HG03159 (cell line): ENCODE measurements around the gene ZNF787.
"Not testable (repeated sequence)": the region's sequence is repeated elsewhere in the genome, so short reads cannot be mapped to it uniquely, and the experiment has no call there.

Source experiments
- ATAC-seq: cut with Tn5 transposase; IDR thresholded peaks from one replicate; pipeline ENCODE4 v1.9.1; 2021; ENCODE audit warnings: mild to moderate bottlenecking, moderate library complexity; ENCODE audit not compliant: unreplicated experiment

Gene ZNF787

DNA sequence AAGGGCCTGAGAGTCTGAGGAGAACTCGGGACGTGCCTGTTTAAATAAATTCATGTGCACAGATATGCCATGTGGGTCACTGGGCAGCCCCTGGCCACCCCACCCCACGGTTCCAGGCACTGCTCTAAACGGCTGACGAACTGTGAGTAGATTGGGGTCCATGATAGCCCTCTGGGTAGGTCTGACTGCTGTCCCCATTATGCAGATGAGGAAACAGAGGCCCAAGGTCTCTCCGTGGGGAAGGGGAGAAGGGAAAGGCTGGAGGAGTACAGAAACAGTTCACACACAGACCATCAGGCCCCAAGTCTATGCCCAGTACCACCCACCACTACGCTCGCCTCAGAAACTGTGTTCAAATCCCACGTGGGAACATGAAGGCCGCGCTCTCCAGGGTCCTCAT is 14.1 kb downstream of the ZNF787 start:
- ATAC-seq: no peak

DNA sequence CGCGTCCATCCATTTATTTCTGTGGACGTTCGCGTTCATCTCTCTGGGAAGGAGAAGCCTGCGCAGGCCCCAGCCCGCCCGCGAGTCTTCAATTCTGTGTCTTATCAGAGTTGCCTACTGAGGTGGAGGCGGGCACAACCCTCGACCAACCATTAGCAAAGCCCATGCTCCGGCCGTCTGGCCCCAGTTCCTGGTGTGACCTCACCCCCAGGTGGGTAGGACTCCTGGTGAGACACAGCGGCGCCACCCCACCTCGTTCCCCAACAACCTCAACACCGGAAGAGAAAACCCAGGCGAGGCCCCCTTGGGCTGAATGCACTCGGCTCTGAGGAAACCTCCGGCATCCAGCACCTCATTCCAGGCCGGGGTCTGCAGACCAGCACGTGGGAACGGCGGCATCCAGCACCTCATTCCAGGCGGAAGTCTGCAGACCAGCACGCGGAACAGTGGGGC is 14.7 kb downstream of the ZNF787 start:
- ATAC-seq: no peak

DNA sequence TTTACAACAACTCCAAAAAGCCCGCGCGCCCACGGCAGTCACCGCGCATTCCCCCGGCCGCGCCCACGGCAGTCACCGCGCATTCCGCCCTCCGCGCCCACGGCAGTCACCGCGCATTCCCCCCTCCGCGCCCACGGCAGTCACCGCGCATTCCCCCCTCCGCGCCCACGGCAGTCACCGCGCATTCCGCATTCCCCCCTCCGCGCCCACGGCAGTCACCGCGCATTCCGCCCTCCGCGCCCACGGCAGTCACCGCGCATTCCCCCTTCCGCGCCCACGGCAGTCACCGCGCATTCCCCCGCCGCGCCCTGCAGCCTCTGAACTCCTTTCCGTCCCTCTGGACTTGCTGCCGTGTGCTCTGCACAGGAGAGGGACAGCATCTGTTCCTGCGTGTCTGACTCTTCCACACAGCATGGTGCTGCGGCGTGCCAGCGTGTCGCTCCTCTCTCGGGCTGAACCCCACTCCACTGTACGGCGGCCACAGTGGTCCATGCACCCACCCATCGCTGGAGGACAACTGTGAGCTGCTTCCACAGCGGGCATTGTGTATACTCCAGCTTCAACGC is 15.2 kb downstream of the ZNF787 start:
- not testable (repeated sequence) for ATAC-seq

DNA sequence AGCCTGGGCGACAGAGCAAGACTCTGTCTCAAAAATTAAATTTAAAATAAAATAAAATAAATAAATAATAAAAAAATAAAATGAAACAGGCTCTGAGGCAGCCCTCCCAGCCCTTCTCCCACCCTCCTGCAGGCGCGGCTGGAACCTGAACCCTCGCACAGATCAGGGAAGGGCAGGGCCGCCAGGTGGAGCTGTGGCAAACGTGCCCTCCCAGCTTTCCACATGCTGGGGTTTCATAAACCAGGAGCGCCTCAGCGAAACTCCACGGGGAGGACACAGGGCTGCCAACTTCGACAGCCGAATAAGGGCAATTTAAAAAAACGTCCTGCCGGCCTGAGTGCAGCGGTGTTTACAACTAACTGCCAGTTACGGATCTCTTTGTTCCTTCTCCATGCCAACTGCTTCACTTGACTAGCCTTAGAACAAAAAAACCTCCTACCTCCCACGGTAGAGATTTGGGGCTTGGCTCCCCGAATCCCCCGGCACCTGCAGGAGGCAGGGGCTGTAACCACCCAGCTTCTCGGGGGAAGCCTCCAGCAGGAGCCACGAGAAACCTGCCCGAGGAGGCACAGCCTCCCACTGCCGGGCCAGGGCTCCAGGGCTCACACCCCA is 15.9 kb downstream of the ZNF787 start:
- no peak for ATAC-seq

DNA sequence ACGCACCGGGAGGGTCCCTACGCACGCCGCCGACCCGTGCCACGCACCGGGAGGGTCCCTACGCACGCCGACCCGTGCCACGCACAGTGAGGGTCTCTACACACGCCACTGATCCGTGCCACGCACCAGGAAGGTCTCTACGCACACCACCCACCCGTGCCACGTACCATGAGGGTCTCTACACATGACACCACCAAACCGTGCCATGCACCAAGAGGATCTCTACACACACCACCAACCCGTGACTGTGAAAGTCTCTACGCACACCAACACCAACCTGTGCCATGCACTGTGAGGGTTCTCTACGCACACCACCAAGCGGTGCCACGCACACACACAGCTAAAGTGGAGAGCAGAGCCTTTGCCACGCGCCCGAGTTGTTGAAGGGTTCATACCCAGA is 16.7 kb downstream of the ZNF787 start:
- no peak for ATAC-seq

DNA sequence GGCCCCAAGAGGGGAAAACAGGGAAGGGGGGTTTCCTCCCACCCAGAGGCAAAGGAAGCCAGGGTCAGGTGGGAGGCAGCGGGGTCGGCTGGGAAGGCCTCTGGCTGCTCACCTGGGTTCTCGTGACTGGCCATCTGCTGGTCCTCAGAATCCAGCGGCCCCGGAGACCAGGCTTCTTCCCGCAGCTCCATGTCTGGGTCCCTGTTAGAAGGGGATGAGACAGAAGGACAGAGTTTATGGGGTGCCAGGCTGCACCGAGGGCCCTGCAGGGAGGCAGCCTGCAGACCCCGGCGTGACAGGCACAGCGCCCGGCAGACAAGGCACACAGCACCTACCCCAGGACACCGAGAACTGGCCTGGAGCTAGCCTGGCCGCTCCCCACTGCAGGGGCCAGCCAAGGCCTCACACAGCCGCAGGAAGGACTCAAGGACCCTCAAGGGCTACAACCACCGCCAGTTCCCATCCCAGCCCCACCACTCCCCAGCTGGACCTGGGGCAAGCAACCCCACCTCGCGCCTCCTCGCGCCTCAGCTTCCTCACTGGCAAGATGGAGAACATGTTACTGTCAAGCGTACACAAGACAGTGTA is 18.0 kb downstream of the ZNF787 start:
- ATAC-seq: no peak

DNA sequence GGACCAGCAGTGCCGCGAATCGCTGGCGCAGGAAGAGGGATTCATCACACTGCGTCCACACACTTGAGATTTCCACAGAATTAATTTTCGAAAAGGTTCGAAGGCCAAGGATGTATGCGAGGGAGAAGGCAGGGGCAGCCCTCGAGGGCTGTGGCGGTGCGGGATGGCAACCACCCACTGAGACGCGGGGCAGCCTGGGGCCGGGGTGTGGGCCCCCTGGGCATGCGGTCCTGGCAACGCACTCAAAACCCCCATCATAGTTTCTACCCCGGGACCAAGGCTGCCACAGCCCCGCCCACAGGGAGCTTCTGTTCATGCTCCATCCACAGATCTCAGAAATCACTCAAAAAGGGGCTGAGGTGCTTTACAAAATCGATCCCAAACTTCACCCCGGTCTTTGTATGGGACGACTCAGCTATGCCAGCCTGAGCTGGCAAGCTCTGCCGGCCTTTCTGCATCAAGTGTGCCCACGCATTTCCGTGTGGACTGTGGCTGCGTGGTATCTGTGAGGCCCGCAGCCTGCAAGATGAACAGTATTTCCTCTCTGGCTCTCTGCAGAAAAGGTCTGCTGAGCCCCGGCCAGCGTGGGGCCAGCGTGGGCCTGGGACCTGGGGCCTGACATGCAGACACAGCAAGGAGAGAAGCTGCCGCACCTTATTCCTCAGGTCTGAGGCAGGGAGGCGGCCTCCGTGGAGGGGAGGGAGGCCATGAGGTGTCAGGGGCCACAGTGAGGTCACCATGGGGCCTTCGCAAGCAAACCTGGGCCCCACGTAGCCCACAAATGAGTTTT is 19.2 kb downstream of the ZNF787 start:
- no peak for ATAC-seq

DNA sequence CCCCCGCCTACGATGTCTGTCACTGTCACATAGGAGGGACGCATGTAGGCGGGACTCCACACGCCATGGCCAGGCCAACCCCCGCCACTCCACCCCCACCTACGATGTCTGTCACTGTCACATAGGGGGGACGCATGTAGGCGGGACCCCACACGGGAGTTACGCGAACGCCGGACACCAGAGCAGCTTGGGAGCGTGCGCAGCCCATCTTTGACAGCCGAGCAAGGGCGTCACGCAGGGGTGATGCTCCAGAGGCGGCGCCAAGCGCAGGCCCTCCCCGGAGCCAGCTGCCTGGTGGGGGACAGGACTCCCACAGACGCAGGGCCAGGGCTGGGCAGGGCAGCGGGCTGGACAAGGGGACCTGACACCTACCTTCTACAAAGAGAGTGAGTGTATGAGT is 20.0 kb downstream of the ZNF787 start:
- ATAC-seq: no peak

DNA sequence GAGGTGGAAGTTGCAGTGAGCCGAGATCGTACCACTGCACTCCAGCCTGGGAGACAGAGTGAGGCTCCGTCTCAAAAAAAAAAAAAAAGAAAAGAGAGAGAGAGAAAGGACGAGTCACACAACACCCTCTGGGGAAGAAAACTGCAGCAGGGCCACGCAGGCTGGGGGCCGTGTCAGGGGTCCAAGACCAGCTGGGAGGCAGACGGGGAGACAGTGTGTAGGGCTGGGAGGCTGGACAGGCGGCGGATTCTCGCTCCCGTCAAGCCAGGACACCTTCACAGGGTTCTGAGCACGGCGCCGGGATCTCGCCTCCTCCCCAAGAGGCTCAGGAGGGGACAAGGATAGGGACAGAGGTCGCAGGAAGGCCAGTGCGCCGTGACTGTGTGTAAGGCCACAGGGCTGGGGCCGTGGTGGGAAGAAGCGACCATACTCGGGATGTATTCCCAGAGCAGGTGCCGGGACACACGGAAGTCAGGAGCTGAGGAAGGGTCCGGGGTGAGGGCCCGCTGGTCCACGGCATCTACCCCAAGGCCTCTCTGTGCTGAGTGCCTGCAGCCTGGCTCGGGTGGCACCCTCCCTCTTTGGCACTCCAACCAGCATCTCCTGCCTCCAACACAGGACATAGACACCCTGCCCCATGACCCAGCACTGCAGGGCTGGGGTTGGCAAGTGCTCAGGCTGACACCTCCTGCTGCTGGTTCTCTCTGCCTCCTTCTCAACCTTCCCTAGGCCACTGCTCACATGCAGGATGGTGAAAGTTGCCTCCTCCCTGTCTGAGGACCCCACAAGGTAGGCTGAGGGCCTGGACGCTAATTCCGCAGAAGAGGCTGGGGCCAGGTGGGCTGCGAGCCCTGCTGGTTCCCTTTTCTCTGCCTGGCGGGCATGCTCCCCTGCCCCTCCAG is 21.2 kb downstream of the ZNF787 start:
- ATAC-seq: no peak

DNA sequence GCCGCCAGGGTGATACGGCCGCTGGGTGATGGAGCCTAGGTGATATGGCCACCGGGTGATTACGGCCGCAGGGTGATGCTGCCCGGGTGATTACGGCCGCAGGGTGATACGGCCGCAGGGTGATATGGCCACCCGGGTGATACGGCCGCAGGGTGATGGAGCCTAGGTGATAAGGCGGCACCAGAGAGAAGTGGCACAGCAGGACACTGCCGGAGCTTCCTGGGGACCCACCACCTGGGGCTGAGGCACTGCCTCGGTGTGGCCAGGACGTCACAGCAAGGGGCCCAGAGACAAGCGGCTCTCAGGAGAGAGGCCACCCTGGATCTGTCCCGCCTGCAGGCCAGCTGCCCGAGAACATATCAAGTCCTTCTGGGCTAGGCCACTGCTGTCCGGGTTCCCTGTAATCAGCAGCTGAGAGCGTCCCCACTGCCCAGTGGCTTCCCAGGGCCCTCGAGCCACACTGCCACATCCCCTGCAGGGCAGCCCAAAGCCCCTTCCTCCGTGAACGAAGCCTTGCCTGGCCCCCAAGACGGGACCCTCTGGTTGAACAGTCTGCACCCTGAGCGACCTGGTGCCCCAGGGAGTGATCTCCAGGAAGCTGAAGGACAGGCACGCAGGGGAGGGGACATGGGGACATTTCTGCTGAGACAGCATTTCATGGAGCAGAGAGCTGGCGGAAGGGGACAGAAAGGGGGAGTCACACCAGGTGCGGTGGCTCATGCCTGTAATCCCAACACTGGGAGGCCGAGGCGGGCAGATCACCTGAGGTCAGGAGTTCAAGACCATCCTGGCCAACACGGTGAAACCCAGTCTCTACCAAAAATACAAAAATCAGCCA is 22.1 kb downstream of the ZNF787 start:
- no peak for ATAC-seq

DNA sequence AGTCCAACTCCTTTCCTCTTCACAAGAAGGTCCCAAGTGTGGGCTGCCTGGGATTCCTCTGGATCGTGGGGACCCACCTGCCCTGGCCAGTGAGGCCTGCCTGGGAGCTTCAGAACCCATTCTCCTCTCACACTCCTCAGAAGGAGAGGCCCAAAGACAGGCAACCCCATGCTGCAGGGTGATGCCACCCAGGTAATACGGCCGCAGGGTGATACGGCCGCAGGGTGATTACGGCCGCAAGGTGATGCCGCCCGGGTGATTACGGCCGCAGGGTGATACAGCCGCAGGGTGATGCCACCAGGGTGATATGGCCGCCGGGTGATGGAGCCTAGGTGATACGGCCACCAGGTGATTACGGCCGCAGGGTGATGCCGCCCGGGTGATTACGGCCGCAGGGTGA is 22.9 kb downstream of the ZNF787 start:
- ATAC-seq: not testable (repeated sequence)

DNA sequence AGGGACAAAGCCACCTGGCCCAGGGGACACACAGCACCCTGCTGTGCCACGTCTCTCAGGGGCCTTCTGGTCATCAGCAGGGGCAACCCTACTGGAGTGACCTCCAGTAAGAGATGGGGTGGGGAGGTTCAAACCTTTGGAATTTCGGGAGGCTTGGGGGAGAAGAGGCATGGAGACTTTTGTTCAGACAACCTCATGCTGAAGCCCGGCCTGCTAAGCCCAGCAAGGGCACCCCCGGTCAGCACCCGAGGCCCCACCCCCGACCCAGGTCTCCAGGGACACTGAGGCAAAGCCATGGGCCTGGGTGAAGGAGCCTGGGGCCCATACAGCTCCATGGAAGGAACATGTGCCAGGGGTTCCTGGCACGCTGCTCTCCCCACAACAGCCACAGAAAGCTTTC is 23.3 kb downstream of the ZNF787 start:
- no peak for ATAC-seq

DNA sequence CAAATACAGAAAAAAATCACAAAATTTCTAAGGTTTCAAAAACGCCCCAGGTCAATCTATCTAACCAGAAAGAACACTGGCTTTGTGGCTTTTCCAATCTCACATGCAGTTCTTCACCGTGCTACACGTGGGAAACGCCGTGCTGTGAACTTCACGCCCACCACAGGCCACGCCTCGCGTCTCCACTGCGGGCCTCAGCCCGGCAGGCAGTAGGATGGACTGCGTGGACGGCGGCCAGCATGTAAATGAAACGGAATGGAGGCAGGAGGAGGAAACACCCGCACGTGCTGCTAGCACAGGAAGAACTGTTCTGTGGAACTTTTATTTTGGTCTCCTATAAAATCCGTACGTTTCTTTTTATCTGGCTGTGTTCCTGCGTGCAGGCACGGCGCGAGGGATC is 23.8 kb downstream of the ZNF787 start:
- no peak for ATAC-seq

DNA sequence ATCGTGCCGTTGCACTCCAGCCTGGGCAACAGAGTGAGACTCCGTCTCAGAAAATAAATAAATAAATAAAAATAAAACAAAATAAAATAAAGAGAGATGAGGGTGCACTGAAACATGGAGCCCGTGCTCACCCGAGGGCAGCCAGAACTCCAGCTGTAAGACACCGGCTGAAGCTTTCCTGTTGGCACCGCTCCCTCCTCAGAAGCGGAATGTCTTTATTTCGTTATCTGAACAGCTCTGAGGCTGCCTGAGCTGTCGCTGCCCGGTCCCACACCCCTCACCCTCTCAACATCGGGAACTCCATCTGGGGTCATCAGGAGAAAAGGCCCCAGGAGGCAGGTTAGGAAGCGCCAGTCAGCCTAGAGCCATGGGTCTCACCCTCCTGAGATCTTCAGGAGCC is 24.4 kb downstream of the ZNF787 start:
- no peak for ATAC-seq

DNA sequence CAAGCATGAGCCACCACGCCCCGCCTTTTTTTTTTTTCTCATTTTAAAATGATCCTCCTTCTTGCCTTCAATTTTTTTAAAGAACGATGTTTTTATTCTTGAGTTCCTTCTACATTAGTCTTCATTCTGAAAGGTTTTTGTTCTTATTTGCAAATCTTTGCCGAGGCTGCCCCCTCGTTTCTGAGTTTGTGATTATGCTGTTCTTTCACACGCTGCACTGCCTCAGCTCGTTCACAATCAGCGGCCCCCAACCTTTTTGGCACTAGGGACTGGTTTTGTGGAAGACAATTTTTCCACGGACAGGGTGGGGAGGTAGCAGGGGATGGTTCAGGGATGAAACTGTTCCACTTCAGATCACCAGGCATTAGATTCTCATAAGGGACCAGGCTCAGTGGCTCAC is 26.6 kb downstream of the ZNF787 start:
- ATAC-seq: no peak

DNA sequence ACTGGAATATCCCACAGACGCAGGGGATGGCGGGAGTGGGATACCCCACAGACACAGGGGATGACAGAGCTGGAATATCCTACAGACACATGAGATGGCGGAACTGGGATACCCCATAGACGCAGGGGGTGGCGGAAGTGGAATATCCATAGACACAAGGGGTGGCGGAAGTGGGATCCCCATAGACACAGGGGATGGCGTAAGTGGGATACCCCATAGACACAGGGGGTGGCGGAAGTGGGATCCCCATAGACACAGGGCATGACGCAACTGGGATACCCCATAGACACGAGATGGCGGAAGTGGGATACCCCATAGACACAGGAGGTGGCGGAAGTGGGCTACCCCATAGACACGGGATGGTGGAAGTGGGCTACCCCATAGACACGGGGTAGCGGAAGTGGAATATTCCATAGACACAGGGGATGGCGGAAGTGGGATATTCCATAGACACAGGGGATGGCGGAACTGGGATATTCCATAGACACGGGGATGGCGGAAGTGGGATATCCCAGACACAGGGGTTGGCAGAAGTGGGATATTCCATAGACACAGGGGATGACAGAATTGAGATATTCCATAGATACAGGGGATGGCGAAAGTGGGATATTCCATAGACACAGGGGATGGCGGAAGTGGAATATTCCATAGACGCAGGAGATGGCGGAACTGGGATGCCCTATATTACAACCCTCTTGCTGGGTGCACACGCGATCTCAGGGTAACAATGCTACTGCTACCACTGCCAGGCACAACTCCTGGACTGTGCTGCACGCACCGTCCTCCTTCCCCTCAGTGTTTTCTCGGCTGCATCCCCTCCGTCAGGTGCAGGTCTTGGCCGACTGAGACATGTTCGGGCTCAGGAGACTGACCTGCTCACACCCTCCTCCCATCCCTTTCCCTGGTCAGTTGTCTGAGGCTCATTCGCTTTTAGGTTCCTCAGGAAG is 28.1 kb downstream of the ZNF787 start:
- no peak for ATAC-seq

DNA sequence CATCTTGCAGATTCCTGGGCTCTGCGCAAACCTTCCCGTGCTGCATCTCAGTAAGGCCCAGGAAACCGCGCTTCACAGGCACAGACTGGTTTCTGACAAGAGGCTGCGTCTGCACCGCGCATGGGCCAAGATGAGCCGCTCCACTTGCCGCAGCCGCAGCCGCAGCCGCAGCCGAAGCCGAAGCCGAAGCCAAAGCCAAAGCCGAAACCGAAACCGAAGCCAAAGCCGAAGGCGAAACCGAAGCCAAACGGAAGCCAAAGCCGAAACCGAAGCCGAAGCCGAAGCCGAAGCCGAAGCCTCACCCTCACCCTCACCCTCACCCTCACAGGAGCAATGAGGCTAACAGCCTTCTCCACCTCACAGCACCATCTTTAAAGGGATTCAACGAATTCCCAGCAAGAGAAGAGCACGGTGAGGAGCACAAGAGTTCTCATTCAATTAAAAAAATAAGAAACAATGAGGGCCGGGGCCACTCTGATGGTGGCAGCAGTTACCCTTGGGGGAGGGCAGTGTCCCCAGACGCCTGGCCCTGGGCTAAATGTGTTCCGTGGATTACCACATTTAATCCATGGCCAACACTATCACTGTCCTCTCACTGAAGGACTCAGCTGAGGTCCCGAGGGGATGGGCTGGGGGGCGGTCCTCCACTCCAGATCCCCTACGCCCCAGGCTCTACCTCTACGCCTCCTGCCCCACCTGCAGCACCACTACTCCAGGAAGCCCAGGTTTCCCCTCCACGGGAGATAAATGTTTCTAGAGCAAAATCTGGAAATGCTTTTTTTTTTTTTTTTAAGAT is 29.1 kb downstream of the ZNF787 start:
- ATAC-seq: no peak

DNA sequence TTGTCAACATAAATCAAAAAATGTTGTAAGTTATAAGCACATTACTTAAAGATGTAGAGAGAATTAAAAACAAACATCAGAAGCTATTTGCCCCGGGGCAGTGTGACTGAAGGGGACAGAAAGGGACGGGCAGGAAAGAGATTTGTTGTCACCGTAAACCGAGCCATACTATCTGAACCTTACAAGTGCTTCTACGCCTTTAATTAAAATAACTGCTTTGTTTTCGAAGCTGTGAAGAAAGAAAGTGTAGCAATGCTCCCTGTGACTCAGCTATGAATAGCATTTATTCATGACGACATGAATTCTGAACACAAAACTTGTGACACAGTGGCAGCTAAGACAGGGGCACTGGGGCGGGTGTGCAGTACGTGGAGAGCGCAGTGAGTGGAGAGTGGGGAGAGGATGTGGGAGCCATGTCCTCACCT is 30.0 kb downstream of the ZNF787 start:
- no peak for ATAC-seq
